ENCODE results near the gene MCF2L.

Gene MCF2L

DNA sequence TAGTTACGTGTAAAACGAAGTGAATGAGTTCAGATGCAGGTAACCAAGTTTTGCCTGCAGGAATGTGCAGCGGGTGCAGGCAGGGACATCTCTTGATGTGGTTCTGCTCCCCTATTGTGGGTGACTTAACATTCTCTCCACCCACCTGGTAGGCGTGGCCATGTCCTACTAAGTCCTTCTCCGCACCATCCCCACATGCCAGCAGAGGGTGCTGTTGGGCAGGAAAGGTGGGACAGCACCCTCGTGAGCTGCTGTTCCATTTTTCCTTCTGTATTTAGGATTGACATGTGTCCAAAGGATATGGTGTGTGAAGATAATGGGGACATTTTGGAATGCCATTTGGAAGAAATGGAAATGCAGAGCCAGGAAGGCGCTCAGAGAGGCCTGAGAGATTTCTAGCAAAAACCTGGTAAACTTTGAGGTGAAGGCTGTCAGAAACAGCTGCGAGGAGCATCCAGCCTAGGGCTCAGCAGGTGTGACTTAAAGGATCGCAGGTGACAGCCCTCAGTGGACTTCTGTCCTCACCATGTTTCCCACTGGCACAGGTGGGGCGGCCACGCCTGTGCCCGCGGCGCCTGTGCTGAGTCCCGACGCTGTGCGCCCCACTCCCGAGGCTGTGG is 26.2 kb upstream of the MCF2L start:
- no peak for TF ChIP-seq TAF1 (IDR thresholded peaks at IDR 0.05; ENCODE audit: low read depth, low read length)
- peak; percentile 55; the same call in 1 of the 2 replicates for TF ChIP-seq POU2F2 (IDR thresholded peaks at IDR 0.05; ENCODE audit: low read depth, low read length)
- FAIRE-seq: peak; percentile 100
- peak; percentile 88 for DNase-seq (ENCODE audit: insufficient read length, low spot score)

DNA sequence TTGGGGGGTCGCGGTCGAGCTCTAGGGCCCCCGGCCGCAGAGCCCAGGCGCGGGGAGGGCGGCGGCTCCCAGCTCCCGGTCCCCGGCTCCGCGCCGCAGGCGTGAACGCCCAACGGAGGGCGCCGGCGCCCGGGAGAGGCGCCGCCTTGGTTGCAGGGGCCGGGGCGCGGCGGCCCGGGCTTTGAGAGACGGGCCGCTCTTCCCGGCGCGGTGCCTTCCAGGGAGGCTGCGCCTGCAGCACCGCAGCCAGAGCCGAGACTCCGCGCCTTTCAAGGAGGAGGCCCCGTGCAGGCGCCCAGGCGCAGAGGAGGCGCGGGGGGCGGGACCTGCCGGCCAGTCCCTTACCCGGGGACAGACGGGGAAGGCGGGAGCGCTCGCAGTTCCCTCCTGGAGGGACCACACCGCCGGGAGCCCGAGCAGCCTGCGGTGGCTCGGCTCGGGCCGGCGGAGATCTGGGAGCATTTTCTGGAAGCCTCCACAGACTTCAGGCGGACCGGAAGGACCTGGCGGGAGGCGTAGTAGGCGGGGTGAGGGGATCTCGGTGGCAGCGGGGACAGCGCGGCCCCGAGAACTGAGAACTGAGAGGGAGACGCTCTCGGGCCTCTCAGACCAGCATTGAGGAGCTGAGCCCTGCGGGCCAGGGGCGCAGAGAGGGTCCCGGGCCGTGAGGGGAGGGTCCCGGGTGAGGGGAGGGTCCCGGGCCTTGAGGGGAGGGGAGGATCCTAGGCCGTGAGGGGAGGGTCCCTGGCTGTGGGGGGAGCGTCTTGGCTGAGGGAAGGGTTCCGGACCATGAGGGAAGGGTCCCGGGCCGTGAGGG is 25.5 kb upstream of the MCF2L start:
- peak; percentile 5 for FAIRE-seq
- TF ChIP-seq PAX5 (IDR thresholded peaks at IDR 0.05; ENCODE audit: insufficient read depth, low read length, severe bottlenecking) (no peak), TAF1 (IDR thresholded peaks at IDR 0.05; ENCODE audit: low read depth, low read length) (no peak)
- DNase-seq (ENCODE audit: insufficient read length, low spot score): peak; percentile 52

DNA sequence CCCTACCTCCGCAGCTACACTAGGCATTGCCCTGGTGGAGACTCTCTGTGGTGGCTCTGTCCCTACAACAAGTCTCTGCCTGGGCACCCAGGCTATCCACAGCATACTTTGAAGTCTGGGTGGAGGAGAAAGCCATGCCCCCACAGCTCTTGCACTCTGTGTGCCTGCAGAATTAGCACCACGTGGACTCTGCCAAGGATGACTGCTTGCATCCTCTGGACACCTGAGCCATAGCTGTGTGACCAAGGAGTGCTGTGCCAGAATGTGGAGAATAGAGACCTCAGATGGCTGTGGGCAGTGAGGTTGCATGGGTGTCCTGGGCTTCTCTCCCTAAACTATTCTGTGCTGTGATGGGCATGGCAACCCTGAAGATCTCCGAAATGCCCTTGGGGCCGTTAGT is 21.2 kb upstream of the MCF2L start:
- TF ChIP-seq POLR2A (IDR thresholded peaks at IDR 0.05; ENCODE audit: low read depth, low read length) (no peak), PAX5 (IDR thresholded peaks at IDR 0.05; ENCODE audit: insufficient read depth, low read length, severe bottlenecking) (no peak), POLR2AphosphoS5 (IDR thresholded peaks at IDR 0.05; ENCODE audit: low read depth, low read length) (no peak), TAF1 (IDR thresholded peaks at IDR 0.05; ENCODE audit: low read depth, low read length) (no peak), SPI1 (IDR thresholded peaks at IDR 0.05; ENCODE audit: low read depth, low read length) (no peak), POU2F2 (IDR thresholded peaks at IDR 0.05; ENCODE audit: low read depth, low read length) (no peak)
- FAIRE-seq (no peak), DNase-seq (ENCODE audit: insufficient read length, low spot score) (no peak)

DNA sequence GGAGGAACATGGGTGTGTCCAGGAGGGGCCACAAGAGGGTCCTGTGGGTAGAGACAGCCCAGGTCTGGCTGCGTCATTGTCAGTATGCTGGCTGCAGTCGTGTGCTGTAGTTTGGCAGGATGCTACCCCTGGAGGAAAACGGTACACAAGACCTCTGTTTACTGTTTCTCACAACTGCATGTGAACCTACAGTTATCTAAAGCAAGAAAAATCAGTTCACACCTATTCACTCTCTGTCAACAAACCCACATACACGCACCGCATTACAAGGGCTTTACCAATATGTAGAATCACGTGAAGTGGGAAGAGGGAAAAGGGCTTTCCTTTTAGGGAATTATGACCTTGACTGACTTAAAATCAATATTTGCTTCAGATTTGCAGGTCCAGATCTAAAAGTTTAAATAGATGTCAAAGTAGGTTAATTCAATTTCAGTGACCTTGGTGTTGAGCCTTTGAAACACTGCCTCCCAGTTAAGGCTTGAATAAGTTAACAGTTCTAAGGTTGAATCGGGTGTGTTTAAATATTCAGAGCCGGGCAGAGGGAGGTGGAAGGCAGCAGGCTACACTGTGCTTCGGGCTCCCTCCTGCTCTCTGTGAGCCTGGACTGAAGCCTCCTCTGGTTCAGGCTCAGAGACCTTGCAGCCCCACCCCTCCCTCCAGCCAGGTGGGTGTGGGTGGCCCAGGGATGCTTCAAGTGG is 17.2 kb upstream of the MCF2L start:
- FAIRE-seq (no peak), DNase-seq (ENCODE audit: insufficient read length, low spot score) (no peak)
- TF ChIP-seq PAX5 (IDR thresholded peaks at IDR 0.05; ENCODE audit: insufficient read depth, low read length, severe bottlenecking) (no peak), SPI1 (IDR thresholded peaks at IDR 0.05; ENCODE audit: low read depth, low read length) (no peak)

DNA sequence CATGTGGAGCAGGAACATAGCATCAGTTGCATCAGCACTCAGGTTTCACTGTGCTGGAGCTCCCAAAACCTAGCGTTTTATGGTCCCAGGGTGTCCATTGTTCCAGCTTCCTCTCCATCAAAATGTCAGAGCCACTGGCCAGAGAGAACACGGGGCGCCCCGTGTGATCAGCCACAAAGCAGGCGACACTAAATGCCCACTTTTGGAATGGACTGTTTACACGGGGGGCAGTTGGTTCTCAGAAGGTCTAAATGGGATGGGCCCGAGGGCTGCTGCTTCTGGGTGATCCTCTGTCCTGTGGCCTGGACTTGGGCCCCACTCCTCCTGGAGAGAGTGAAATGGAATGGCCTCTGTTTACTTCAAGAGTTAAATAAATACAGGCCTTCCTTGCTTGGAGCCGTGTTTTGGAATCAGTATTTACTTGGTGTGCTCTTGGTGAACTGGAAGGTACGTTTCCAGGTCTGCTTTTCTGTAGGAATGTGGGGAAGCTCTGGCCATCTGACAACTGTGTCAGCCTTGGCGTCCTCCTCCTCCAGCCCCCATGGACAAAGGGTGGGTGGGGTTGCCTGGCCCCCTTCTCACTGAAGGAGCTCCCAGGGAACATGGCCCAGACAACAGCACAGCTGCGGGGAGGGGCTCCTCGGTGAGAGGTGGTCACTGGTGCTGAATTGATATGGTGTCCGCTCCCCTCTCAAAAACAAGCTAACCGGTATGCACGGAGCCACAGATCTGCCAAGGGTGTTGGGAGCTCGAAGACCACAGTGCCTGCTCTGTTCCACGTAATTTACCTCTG is 16.1 kb upstream of the MCF2L start:
- DNase-seq (ENCODE audit: insufficient read length, low spot score) (no peak), FAIRE-seq (no peak)
- no peak for TF ChIP-seq PAX5 (IDR thresholded peaks at IDR 0.05; ENCODE audit: insufficient read depth, low read length, severe bottlenecking)
- TF ChIP-seq TAF1 (IDR thresholded peaks at IDR 0.05; ENCODE audit: low read depth, low read length): no peak
- TF ChIP-seq POU2F2 (IDR thresholded peaks at IDR 0.05; ENCODE audit: low read depth, low read length): no peak
- TF ChIP-seq POLR2AphosphoS5 (IDR thresholded peaks at IDR 0.05; ENCODE audit: low read depth, low read length): no peak
- TF ChIP-seq SPI1 (IDR thresholded peaks at IDR 0.05; ENCODE audit: low read depth, low read length): no peak
- no peak for TF ChIP-seq POLR2A (IDR thresholded peaks at IDR 0.05; ENCODE audit: low read depth, low read length)

DNA sequence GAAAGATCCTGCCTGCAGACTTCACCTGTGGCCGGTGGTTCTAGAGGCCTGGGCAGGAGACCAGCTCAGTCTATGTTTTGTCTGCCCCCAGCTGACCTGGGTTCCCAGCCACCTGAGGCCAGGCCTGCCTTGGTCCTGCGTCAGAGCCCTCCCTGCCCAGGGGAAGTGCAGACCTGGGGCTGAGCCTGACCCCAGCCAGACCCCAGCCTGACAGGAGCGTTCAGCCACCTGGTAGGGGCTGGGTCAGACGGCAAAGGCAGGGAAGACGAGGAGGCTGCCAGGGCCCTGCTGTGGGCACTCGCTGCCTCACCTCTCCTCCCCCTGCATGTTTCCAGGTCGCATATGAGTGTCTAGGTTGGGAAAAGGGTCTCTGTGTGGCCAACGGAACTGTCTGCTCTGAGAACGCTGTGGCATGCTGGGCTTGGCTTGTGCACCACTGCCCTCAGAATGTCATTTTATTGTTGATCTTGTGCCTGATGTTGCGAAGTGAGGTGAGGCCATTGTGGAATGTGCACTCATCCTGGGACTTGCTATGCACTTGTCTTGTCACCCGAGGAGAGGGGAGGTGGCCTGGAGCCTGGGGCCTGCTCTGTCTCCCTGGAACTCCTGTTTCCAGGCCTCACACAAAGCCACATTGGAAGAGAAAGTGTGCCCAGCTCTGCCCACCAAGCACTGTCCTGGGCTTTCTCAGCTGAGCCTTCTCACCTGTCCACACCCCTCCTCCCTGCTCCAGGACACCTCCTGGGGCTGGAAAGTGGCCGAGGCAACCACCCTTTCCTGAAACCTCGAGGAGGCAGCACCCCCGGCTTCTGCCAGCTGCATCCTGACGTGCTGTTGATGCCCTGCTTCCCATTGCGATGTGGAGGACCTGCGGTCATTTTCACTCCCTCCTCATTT is 15.2 kb upstream of the MCF2L start:
- TF ChIP-seq POLR2A (IDR thresholded peaks at IDR 0.05; ENCODE audit: low read depth, low read length) (no peak), POU2F2 (IDR thresholded peaks at IDR 0.05; ENCODE audit: low read depth, low read length) (no peak), SPI1 (IDR thresholded peaks at IDR 0.05; ENCODE audit: low read depth, low read length) (no peak)
- no peak for DNase-seq (ENCODE audit: insufficient read length, low spot score)

DNA sequence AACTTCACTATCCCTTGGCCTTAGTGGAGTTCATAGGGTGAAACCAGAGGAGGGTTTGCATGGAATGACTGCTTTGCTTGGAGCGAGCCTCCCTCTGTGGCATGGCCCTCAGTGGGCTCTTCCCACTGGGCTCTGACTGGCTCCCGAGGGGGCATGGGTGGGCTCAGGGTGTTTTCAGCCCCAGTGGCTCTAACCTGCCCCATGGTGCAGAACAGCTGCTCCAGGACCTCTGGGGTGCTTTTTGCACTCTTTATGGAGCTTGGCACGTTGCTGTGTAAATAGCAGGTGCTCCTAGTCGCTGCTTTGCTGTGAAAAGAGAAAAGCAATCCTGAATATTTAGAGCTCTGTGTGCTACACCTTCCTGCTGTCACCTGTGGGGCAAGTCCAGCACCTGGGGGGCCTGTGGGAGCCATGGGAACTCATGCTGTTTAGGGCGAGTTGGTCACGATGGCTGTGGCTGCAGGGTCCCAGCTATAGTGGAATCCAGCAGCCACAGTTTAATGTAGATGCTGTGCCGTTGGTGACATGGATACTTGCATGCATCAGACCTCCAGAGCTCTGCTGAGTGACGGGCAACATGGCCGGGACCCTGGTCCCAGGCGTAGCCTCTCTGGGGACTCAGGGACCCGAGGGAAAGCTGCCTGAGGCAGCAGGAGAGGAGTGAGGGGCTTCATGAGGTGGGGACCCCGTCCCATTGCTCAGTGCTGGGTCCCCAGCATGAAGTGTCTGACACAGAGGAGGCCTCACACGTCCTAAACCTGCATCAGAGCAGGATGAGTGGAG is 14.3 kb upstream of the MCF2L start:
- no peak for FAIRE-seq

More for the DNA sequence above, 15.2 kb upstream of the MCF2L start:
- FAIRE-seq: no peak

DNA sequence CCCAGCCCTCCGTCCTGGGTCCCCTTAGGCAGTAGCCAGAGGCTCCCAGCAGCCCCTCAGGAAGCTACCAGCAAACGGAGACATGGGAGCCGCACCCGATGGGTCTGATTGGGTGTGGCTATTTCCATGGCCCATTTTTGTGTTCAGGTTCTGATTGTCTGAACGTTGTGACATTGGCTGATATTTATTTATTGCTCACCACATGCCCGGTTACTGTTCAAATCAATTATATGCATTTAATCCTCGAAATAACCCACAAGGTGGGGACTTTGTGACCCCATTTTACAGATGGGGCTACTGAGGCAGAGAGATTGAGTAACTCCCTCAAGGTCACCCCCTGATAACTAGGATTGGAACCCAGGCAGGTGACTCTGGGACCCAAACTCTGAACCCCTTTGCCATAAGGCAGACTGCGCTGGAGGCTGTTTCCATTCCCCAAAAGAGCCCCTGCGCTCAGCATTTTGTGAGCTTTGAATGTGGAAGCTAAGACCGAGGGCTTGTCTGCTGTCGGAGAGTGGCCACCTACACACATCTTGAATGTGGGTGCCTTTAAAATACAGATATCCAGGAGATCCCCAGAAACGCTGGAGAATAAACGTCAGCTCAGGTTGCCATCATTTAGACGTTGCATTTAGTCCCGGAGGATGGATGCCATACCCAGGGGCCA is 13.6 kb upstream of the MCF2L start:
- DNase-seq (ENCODE audit: insufficient read length, low spot score): no peak
- TF ChIP-seq SPI1 (IDR thresholded peaks at IDR 0.05; ENCODE audit: low read depth, low read length) (no peak), POLR2A (IDR thresholded peaks at IDR 0.05; ENCODE audit: low read depth, low read length) (no peak), PAX5 (IDR thresholded peaks at IDR 0.05; ENCODE audit: insufficient read depth, low read length, severe bottlenecking) (no peak), POLR2AphosphoS5 (IDR thresholded peaks at IDR 0.05; ENCODE audit: low read depth, low read length) (no peak), POU2F2 (IDR thresholded peaks at IDR 0.05; ENCODE audit: low read depth, low read length) (no peak)
- no peak for FAIRE-seq

More for the DNA sequence above, 14.3 kb upstream of the MCF2L start:
- TF ChIP-seq PAX5 (IDR thresholded peaks at IDR 0.05; ENCODE audit: insufficient read depth, low read length, severe bottlenecking) (no peak), SPI1 (IDR thresholded peaks at IDR 0.05; ENCODE audit: low read depth, low read length) (no peak), TAF1 (IDR thresholded peaks at IDR 0.05; ENCODE audit: low read depth, low read length) (no peak), POLR2AphosphoS5 (IDR thresholded peaks at IDR 0.05; ENCODE audit: low read depth, low read length) (no peak), POLR2A (IDR thresholded peaks at IDR 0.05; ENCODE audit: low read depth, low read length) (no peak), POU2F2 (IDR thresholded peaks at IDR 0.05; ENCODE audit: low read depth, low read length) (no peak)
- DNase-seq (ENCODE audit: insufficient read length, low spot score): no peak

All from GM12891 (cell line).